ENCODE measurements around the gene RMI1. TPM values are rescaled to one million over a fixed set of nuclear protein-coding genes. Genes with fewer than 3 reads are reported as not detected.

RMI1 gene
- total RNA-seq, 1 donor = 6.2 TPM

- no peak overlapping the region for H3K27ac ChIP-seq (ENCODE audit: low read depth, low read length)
- TF ChIP-seq CTCF (IDR thresholded peaks at IDR 0.05; ENCODE audit: extremely low read depth, low read depth, low read length) = no peak
- no peak overlapping the region for H2AFZ ChIP-seq (ENCODE audit: low read length)
- no peaks in the 10 kb centered on the region for H3K9me3 ChIP-seq (ENCODE audit: low read depth, low read length)
- H3K4me3 ChIP-seq (ENCODE audit: insufficient read depth, low read length) = no peak overlapping the region
- H3K36me3 ChIP-seq (ENCODE audit: insufficient read depth, low read length) = no peaks in the 10 kb centered on the region
- no peaks in the 10 kb centered on the region for H3K4me1 ChIP-seq (ENCODE audit: insufficient read depth, low read length)
- no peak for DNase-seq (ENCODE audit: insufficient read length, low spot score, missing footprints)
- no peak overlapping the region for H3K4me2 ChIP-seq (ENCODE audit: insufficient read depth, low read length)
- no peaks in the 10 kb centered on the region for H3K79me2 ChIP-seq (ENCODE audit: insufficient read depth, low read length)
- no peaks in the 10 kb centered on the region for H4K20me1 ChIP-seq (ENCODE audit: insufficient read depth, low read length)
- peaks cover 2% of the 10 kb centered on the region for H3K27me3 ChIP-seq (ENCODE audit: insufficient read depth, low read length)
Measured at GRCh38 chr9:84045481-84046097, 65.0 kb downstream of the RMI1 start.

Small RNA genes within 50 kb of the gene (small RNA-seq; reads per million reads assigned to genes)
- not detected for gene RF00019

Other genes starting within 250 kb of the RMI1 start
- 1.1 and 1.5 TPM in 2 replicates for gene GKAP1, start 163.0 kb upstream of the RMI1 start, total RNA-seq
- 6.2 TPM in 2 replicates for gene KIF27, start 59.4 kb upstream of the RMI1 start, total RNA-seq
- 503 and 514 TPM in 2 replicates for gene HNRNPK, start 590 bp upstream of the RMI1 start, total RNA-seq